GM18858 (cell line): ENCODE results near the gene TWF2.

Experiments used
- ATAC-seq: cut with Tn5 transposase; IDR thresholded peaks from one replicate; pipeline ENCODE4 v1.9.1; 2021; ENCODE audit not compliant: unreplicated experiment

The TWF2 gene

GRCh38 chr3:52204337-52205073 is 34.5 kb downstream of the TWF2 start:
- ATAC-seq, result no peak

- no peak for ATAC-seq
Measured at GRCh38 chr3:52203701-52204100, 35.3 kb downstream of the TWF2 start.

GRCh38 chr3:52202384-52203077 is 36.4 kb downstream of the TWF2 start:
- no peak for ATAC-seq

- no peak for ATAC-seq
Measured at GRCh38 chr3:52200981-52201679, 37.8 kb downstream of the TWF2 start.

GRCh38 chr3:52198643-52199608 is 40.0 kb downstream of the TWF2 start:
- ATAC-seq, result no peak

- peak; percentile 54 for ATAC-seq
Measured at GRCh38 chr3:52197842-52198625, 40.9 kb downstream of the TWF2 start, which contains the start of gene ALAS1. Gene ALAS1, plus strand, starts transcription at chr3:52198160. Its CDS starts 1,082 bp downstream, at chr3:52199242.

GRCh38 chr3:52197499-52197841 is 41.5 kb downstream of the TWF2 start:
- peak; percentile 4 for ATAC-seq

GRCh38 chr3:52196977-52197376 is 42.0 kb downstream of the TWF2 start:
- ATAC-seq, result no peak

GRCh38 chr3:52195823-52196331 is 43.1 kb downstream of the TWF2 start:
- no peak for ATAC-seq

GRCh38 chr3:52195291-52195597 is 43.7 kb downstream of the TWF2 start:
- ATAC-seq, result no peak

- ATAC-seq, result no peak
Measured at GRCh38 chr3:52194485-52195290, 44.3 kb downstream of the TWF2 start.

GRCh38 chr3:52193065-52193464 is 45.9 kb downstream of the TWF2 start:
- ATAC-seq, result no peak

GRCh38 chr3:52191663-52192062 is 47.3 kb downstream of the TWF2 start:
- no peak for ATAC-seq

- no peak for ATAC-seq
Measured at GRCh38 chr3:52190294-52191074, 48.5 kb downstream of the TWF2 start.

- no peak for ATAC-seq
Measured at GRCh38 chr3:52188556-52188955, 50.4 kb downstream of the TWF2 start.

GRCh38 chr3:52186729-52187128 is 52.2 kb downstream of the TWF2 start:
- no peak for ATAC-seq

GRCh38 chr3:52185837-52186236 is 53.1 kb downstream of the TWF2 start:
- ATAC-seq, result no peak

GRCh38 chr3:52185311-52185710 is 53.6 kb downstream of the TWF2 start:
- ATAC-seq, result no peak
